Hematopoietic multipotent progenitor cell treated with erythropoietin and hydrocortisone succinate and interleukin-3 and kit ligand, for 17 days (in vitro differentiated cells): ENCODE measurements around the gene TMEM259.

Experiments used
- DNase-seq: peaks from one replicate; pipeline ENCODE4 v3.0.0-alpha.2; 2015; ENCODE audit warnings: low spot score

TMEM259 gene

DNA sequence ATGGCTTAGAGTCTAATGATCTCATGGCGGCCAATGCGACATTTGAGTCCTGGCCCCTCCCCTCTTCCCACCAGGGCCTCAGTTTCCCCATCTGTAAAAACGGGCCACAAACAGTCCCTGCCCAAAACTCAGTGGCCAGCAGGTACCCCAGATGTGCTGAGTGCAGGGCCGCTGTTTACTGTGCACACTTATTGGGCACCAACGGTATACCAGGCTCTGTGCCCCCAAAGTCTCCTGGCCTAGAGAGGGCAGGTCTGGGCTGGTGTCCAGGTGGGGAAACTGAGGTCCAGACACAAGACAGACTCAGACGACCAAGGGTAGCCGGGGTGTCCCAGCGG, 60.4 kb downstream of the TMEM259 start:
- no peak for DNase-seq

DNA sequence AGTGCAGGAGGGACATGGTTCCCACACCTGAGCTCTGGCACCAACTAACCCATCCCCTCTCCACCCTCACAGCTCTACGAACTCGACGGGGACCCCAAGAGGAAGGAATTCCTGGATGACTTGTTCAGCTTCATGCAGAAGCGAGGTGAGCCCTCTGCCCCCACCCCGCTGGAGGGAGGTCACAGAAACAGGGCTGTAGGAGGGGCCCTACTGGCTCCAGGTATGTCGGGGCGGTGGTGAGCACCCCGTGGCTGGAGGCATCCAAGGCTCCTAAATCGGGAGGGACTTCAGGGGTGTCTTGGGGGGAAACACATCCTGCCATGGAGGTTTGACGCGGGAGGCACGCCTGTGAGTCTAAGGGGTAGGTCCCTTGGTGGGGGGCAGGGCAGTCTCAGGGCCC, 60.9 kb downstream of the TMEM259 start:
- DNase-seq, result no peak
